HCT116 (cell line): ENCODE data around the gene ASPA. TPM values are rescaled to one million over a fixed set of nuclear protein-coding genes. Genes with fewer than 3 reads are reported as not detected.

Experiments used
- ATAC-seq: fragments of 200-7000 bp; cut with Tn5 transposase; 2 replicates; pipeline ENCODE4 v1.9.1; 2020; ENCODE audit warnings: mild to moderate bottlenecking, moderate library complexity
- BruUV-seq: library from RNA; stranded (reverse); fragments of 400-500 nt; replicated peaks from 2 replicates; lab custom pipeline; 2021; lab: Mats Ljungman, UMichigan
- CTCF ChIA-PET: fragments of 300-600 bp; sonication (Branson Sonifier 250); formaldehyde crosslinking; loops from one replicate; lab custom pipeline; 2021; ENCODE audit warnings: antibody characterized with exemption; lab: Charles Lee
- POLR2A ChIA-PET: fragments of 300-600, 350-600 bp; sonication (Branson Sonifier 250); formaldehyde crosslinking; loops from one replicate; lab custom pipeline; 2021; ENCODE audit warnings: antibody characterized with exemption; lab: Charles Lee
- RAD21 ChIA-PET, 2 experiments: fragments of 300-600 bp; sonication (Branson Sonifier 250); formaldehyde crosslinking; loops; one replicate each; lab custom pipeline; 2023; ENCODE audit warnings: low total read pairs in 2 of 2; ENCODE audit not compliant: uncharacterized antibody in 2 of 2, unreplicated experiment in 2 of 2, low non-redundant PET in 1 of 2; lab: Charles Lee
- DNase-seq: peaks from one replicate; pipeline ENCODE4 v3.0.0-alpha.2; 2010; ENCODE audit warnings: low read depth, low spot score
- H2AFZ ChIP-seq: fragments of 200-600 bp; shearing (Covaris generic), sonication (generic); 2 replicates; pipeline ENCODE4 v1.6.1; 2017; ENCODE audit warnings: low read depth, mixed run types, mixed read lengths, antibody characterized with exemption, low read length; ENCODE audit not compliant: poor library complexity, severe bottlenecking
- H3K27ac ChIP-seq: 2 replicates; pipeline ENCODE4 v1.5.1; 2012; ENCODE audit warnings: low read depth, low read length
- H3K27me3 ChIP-seq: fragments of 200-600 bp; sonication (generic); 2 replicates; pipeline ENCODE4 v1.6.1; 2016; ENCODE audit warnings: mixed run types, low read length, mixed read lengths; ENCODE audit not compliant: insufficient read depth
- H3K36me3 ChIP-seq, 2 experiments: fragments of 200-500 bp in 1 of 2; fragments of 200-600 bp in 1 of 2; sonication (Bioruptor generic) in 1 of 2; sonication (generic) in 1 of 2; 2 replicates each; pipeline versions ENCODE4 v1.5.1 to v1.6.1; 2014 to 2016; ENCODE audit warnings: low read length in 2 of 2, inconsistent platforms in 1 of 2, mixed read lengths in 1 of 2, mixed run types in 1 of 2; ENCODE audit not compliant: insufficient read depth in 2 of 2, control insufficient read depth in 1 of 2
- H3K4me1 ChIP-seq, 2 experiments: fragments of 200-600 bp in 1 of 2; sonication (generic) in 1 of 2; 2 replicates each; pipeline versions ENCODE4 v1.5.1 to v1.6.1; 2012 to 2017; ENCODE audit warnings: low read length in 2 of 2, inconsistent platforms in 1 of 2, mild to moderate bottlenecking in 1 of 2, mixed read lengths in 1 of 2, mixed run types in 1 of 2, moderate library complexity in 1 of 2; ENCODE audit not compliant: insufficient read depth in 2 of 2, control insufficient read depth in 1 of 2
- H3K4me2 ChIP-seq: fragments of 200-600 bp; sonication (generic); 2 replicates; pipeline ENCODE4 v1.6.1; 2017; ENCODE audit warnings: mixed run types, low read length, mixed read lengths
- H3K4me3 ChIP-seq, 2 experiments: fragments of 200-600 bp in 1 of 2; sonication (generic) in 1 of 2; replicated peaks in 1 of 2; 2 replicates each; pipeline ENCODE4 v1.5.1; 2011 to 2016; ENCODE audit warnings: low read length in 2 of 2, control low read depth in 1 of 2, low read depth in 1 of 2, mild to moderate bottlenecking in 1 of 2, mixed read lengths in 1 of 2, mixed run types in 1 of 2
- H3K79me2 ChIP-seq: fragments of 200-600 bp; sonication (generic); 2 replicates; pipeline ENCODE4 v1.6.1; 2017; ENCODE audit warnings: mild to moderate bottlenecking, mixed run types, low read length, moderate library complexity, mixed read lengths; ENCODE audit not compliant: insufficient read depth
- H3K9ac ChIP-seq: fragments of 200-600 bp; sonication (generic); 2 replicates; pipeline ENCODE4 v1.6.1; 2016; ENCODE audit warnings: low read length, mixed read lengths
- H3K9me2 ChIP-seq: fragments of 200-600 bp; sonication (generic), shearing (Covaris generic); 2 replicates; pipeline ENCODE4 v1.6.1; 2017; ENCODE audit warnings: mixed run types, mild to moderate bottlenecking, moderate library complexity; ENCODE audit not compliant: insufficient read depth
- H3K9me3 ChIP-seq, 2 experiments: fragments of 200-500 bp in 1 of 2; fragments of 200-600 bp in 1 of 2; sonication (Bioruptor generic) in 1 of 2; sonication (generic) in 1 of 2; 2 replicates each; pipeline ENCODE4 v1.6.1; 2014 to 2017; ENCODE audit warnings: low read length in 2 of 2, mixed read lengths in 2 of 2, inconsistent platforms in 1 of 2, low read depth in 1 of 2, mild to moderate bottlenecking in 1 of 2, mixed run types in 1 of 2, moderate library complexity in 1 of 2; ENCODE audit not compliant: control insufficient read depth in 1 of 2, insufficient read depth in 1 of 2
- H4K20me1 ChIP-seq: fragments of 200-600 bp; sonication (generic), shearing (Covaris generic); 2 replicates; pipeline ENCODE4 v1.6.1; 2017; ENCODE audit warnings: mixed run types, mild to moderate bottlenecking, moderate library complexity; ENCODE audit not compliant: insufficient read depth
- CBX3 ChIP-seq: IDR thresholded peaks from 2 replicates; pipeline ENCODE4 v1.6.1; 2012; ENCODE audit warnings: low read depth
- CEBPB ChIP-seq: IDR thresholded peaks from 2 replicates; pipeline ENCODE4 v1.6.1; 2012; ENCODE audit warnings: low read depth
- EGR1 ChIP-seq: IDR thresholded peaks from 2 replicates; pipeline ENCODE4 v1.6.1; 2012; ENCODE audit warnings: low read depth
- EZH2phosphoT487 ChIP-seq: fragments of 200-600 bp; IDR thresholded peaks from 2 replicates; pipeline ENCODE4 v1.6.1; 2018; ENCODE audit warnings: antibody characterized with exemption, borderline replicate concordance
- JUND ChIP-seq: IDR thresholded peaks from 2 replicates; pipeline ENCODE4 v1.6.1; 2012
- RAD21 ChIP-seq: IDR thresholded peaks from 2 replicates; pipeline ENCODE4 v1.6.1; 2012; ENCODE audit warnings: low read depth, mild to moderate bottlenecking
- SP1 ChIP-seq: IDR thresholded peaks from 2 replicates; pipeline ENCODE4 v1.6.1; 2012; ENCODE audit warnings: low read depth
- TCF7L2 ChIP-seq: IDR thresholded peaks from 2 replicates; pipeline ENCODE4 v1.7.0; 2011; ENCODE audit warnings: borderline replicate concordance, inconsistent platforms; ENCODE audit not compliant: insufficient read depth, insufficient read length; ENCODE audit errors: extremely low read depth
- YY1 ChIP-seq: IDR thresholded peaks from 2 replicates; pipeline ENCODE4 v1.6.1; 2011; ENCODE audit warnings: low read length, low read depth, moderate library complexity, mild to moderate bottlenecking; ENCODE audit not compliant: insufficient replicate concordance; ENCODE audit errors: extremely low read depth
- ZNF274 ChIP-seq: fragments of 200-500 bp; sonication (Bioruptor generic); IDR thresholded peaks from 2 replicates; pipeline ENCODE4 v1.6.1; 2014; ENCODE audit warnings: mild to moderate bottlenecking, low read depth, low read length, inconsistent platforms
- intact Hi-C: fragments of 100-400 bp; cut with micrococcal nuclease; formaldehyde crosslinking; loops from 2 replicates; pipeline ENCODE4 v1.10.0; 2022
- total RNA-seq: library from RNA; stranded (reverse); gene quantifications from one replicate; pipeline ENCODE4 v1.2.1, GENCODE V29; 2021; ENCODE audit not compliant: unreplicated experiment
- TF ChIP-seq, protein P1 (sequence below): IDR thresholded peaks from 2 replicates; pipeline ENCODE4 v1.6.1; 2012; ENCODE audit warnings: low read depth
- TF ChIP-seq, protein P2 (sequence below): IDR thresholded peaks from 2 replicates; pipeline ENCODE4 v1.6.1; 2011; ENCODE audit warnings: mild to moderate bottlenecking, low read length, moderate library complexity; ENCODE audit not compliant: insufficient replicate concordance; ENCODE audit errors: extremely low read depth
- TF ChIP-seq, protein P3 (sequence below), 3 experiments: fragments of 200-600 bp in 1 of 3; sonication (generic) in 1 of 3; IDR thresholded peaks in 2 of 3; conservative IDR thresholded peaks in 1 of 3; 2 replicates each; pipeline ENCODE4 v1.5.1; 2012 to 2017; ENCODE audit warnings: low read depth in 2 of 3, low read length in 2 of 3, antibody characterized with exemption in 1 of 3, borderline replicate concordance in 1 of 3, control low read depth in 1 of 3, mild to moderate bottlenecking in 1 of 3, mixed read lengths in 1 of 3, mixed run types in 1 of 3, moderate library complexity in 1 of 3; ENCODE audit not compliant: insufficient read depth in 1 of 3

ASPA gene
- total RNA-seq, 1 experiment from 2014 or later = not detected

DNA sequence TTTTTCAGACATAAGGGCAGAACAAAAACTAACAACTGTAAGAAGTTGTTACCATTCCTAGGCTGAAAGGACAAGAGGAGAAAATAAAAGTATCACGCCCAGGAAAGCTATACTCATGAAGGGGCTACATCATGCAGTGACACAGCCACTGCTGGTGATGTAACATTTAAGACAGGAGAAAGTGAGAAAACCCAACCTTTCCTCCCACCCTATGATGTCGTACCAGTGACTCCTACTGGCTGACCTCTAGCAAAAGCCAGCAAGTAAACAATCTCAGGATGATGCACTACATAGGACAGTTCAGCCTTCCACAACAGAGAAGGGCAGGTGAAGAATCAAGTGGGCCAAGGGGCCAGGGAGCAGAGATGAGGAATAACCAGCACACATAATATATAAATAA is 28.2 kb upstream of the ASPA start:
- no TSS peak for BruUV-seq
- Histone ChIP-seq H3K36me3 (no peaks in the 10 kb centered on the region), H4K20me1 (no peaks in the 10 kb centered on the region), H3K4me2 (no peak overlapping the region), H3K27me3 (peaks cover 19% of the 10 kb centered on the region; the same call in 1 of the 2 replicates), H3K4me3 (no peak overlapping the region), H3K4me1 (no peaks in the 10 kb centered on the region), H3K9me3 (no peaks in the 10 kb centered on the region), H3K9ac (no peak overlapping the region), H3K27ac (no peak overlapping the region), H2AFZ (no peak overlapping the region), H3K9me2 (no peaks in the 10 kb centered on the region), H3K79me2 (no peaks in the 10 kb centered on the region)
- ATAC-seq (peak; percentile 94), DNase-seq (peak; percentile 34)
- ChIA-PET RAD21 (no interaction called here), CTCF (interaction anchor here (1.0 kb wide), 1 partner anchor 399 kb away, joined by 4 read pairs; no protein-coding TSS in a partner anchor), POLR2A (no interaction called here)
- TF ChIP-seq, protein P1, sequence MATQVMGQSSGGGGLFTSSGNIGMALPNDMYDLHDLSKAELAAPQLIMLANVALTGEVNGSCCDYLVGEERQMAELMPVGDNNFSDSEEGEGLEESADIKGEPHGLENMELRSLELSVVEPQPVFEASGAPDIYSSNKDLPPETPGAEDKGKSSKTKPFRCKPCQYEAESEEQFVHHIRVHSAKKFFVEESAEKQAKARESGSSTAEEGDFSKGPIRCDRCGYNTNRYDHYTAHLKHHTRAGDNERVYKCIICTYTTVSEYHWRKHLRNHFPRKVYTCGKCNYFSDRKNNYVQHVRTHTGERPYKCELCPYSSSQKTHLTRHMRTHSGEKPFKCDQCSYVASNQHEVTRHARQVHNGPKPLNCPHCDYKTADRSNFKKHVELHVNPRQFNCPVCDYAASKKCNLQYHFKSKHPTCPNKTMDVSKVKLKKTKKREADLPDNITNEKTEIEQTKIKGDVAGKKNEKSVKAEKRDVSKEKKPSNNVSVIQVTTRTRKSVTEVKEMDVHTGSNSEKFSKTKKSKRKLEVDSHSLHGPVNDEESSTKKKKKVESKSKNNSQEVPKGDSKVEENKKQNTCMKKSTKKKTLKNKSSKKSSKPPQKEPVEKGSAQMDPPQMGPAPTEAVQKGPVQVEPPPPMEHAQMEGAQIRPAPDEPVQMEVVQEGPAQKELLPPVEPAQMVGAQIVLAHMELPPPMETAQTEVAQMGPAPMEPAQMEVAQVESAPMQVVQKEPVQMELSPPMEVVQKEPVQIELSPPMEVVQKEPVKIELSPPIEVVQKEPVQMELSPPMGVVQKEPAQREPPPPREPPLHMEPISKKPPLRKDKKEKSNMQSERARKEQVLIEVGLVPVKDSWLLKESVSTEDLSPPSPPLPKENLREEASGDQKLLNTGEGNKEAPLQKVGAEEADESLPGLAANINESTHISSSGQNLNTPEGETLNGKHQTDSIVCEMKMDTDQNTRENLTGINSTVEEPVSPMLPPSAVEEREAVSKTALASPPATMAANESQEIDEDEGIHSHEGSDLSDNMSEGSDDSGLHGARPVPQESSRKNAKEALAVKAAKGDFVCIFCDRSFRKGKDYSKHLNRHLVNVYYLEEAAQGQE = no peak
- TF ChIP-seq ZNF274 (no peak), SP1 (no peak), TCF7L2 (no peak), EZH2phosphoT487 (no peak), CEBPB (no peak), JUND (no peak), RAD21 (peak; percentile 60), YY1 (no peak), EGR1 (no peak), CBX3 (no peak)
- TF ChIP-seq, protein P2, sequence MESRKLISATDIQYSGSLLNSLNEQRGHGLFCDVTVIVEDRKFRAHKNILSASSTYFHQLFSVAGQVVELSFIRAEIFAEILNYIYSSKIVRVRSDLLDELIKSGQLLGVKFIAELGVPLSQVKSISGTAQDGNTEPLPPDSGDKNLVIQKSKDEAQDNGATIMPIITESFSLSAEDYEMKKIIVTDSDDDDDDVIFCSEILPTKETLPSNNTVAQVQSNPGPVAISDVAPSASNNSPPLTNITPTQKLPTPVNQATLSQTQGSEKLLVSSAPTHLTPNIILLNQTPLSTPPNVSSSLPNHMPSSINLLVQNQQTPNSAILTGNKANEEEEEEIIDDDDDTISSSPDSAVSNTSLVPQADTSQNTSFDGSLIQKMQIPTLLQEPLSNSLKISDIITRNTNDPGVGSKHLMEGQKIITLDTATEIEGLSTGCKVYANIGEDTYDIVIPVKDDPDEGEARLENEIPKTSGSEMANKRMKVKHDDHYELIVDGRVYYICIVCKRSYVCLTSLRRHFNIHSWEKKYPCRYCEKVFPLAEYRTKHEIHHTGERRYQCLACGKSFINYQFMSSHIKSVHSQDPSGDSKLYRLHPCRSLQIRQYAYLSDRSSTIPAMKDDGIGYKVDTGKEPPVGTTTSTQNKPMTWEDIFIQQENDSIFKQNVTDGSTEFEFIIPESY = no peak
- TF ChIP-seq, protein P3, sequence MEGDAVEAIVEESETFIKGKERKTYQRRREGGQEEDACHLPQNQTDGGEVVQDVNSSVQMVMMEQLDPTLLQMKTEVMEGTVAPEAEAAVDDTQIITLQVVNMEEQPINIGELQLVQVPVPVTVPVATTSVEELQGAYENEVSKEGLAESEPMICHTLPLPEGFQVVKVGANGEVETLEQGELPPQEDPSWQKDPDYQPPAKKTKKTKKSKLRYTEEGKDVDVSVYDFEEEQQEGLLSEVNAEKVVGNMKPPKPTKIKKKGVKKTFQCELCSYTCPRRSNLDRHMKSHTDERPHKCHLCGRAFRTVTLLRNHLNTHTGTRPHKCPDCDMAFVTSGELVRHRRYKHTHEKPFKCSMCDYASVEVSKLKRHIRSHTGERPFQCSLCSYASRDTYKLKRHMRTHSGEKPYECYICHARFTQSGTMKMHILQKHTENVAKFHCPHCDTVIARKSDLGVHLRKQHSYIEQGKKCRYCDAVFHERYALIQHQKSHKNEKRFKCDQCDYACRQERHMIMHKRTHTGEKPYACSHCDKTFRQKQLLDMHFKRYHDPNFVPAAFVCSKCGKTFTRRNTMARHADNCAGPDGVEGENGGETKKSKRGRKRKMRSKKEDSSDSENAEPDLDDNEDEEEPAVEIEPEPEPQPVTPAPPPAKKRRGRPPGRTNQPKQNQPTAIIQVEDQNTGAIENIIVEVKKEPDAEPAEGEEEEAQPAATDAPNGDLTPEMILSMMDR (IDR thresholded peaks at IDR 0.05 in 2 of 3, conservative IDR thresholded peaks at IDR 0.05 in 1 of 3; ENCODE audit: borderline replicate concordance in 1 of 3, insufficient read depth in 1 of 3, low read depth in 2 of 3, low read length in 2 of 3) = peak; percentile 20 to 60 (median 45); a peak in 5 of 6 replicates
- intact Hi-C loops = no loop called here
